ENCODE measurements around the gene SAMD14. TPM values are rescaled to one million over a fixed set of nuclear protein-coding genes. Genes with fewer than 3 reads are reported as not detected.
A peak's percentile ranks its signal among the peaks of the same experiment; 100 is the strongest.

SAMD14 gene
- total and polyA plus RNA-seq, 2 donors (not counting 1 experiment from before 2014, with no cell fraction given), result 0.13 to 0.89 TPM

- Mint-ChIP-seq H3K9me3 (ENCODE audit: insufficient read depth) (no peaks in the 10 kb centered on the region), H3K27ac (peak overlapping the region; percentile 98), H3K27me3 (no peaks in the 10 kb centered on the region), H3K4me1 (peaks cover 81% of the 10 kb centered on the region), H3K4me3 (peak overlapping the region; percentile 100)
- WGBS (ENCODE audit: insufficient coverage), result 77% methylated on average over 16 of the region's 16 CpGs
- peaks cover 0 to 63% of the 10 kb centered on the region in 2 experiments for H3K36me3 ChIP-seq (replicated peaks in 1 of 2; ENCODE audit: control extremely low read depth in 1 of 2, control insufficient read depth in 1 of 2, extremely low read depth in 1 of 2, insufficient read depth in 2 of 2, low read length in 1 of 2)
- H3K9ac ChIP-seq (ENCODE audit: low read length), result peak overlapping the region; percentile 95
- no peaks in the 10 kb centered on the region for H3K27me3 ChIP-seq (replicated peaks in 1 of 4; ENCODE audit: control extremely low read depth in 1 of 4, control insufficient read depth in 3 of 4, insufficient read depth in 4 of 4, low read length in 3 of 4)
- CTCF ChIA-PET, result interaction anchor here (1.1 to 5.1 kb wide), 8 partner anchors 10 to 51 kb away, joined by 4 to 59 read pairs (median 6); no protein-coding TSS in a partner anchor
- H4K20me1 ChIP-seq (ENCODE audit: control insufficient read depth, insufficient read depth, low read length, poor library complexity, severe bottlenecking), result peaks cover 95% of the 10 kb centered on the region
- H2AFZ ChIP-seq (ENCODE audit: insufficient read depth, low read depth, low read length, poor library complexity, severe bottlenecking), result no peak overlapping the region
- H3K79me2 ChIP-seq (ENCODE audit: control insufficient read depth, insufficient read depth, low read length), result peaks cover 92% of the 10 kb centered on the region
- no peak for TF ChIP-seq EZH2 (IDR thresholded peaks at IDR 0.05; ENCODE audit: borderline replicate concordance, insufficient read depth, low read depth, low read length, poor library complexity, severe bottlenecking)
- no peak for TF ChIP-seq CTCF (IDR thresholded peaks at IDR 0.05)
- DNase-seq (no peak), ATAC-seq (ENCODE audit: low read depth) (no peak)
- H3K4me3 ChIP-seq (ENCODE audit: control extremely low read depth in 1 of 5, extremely low read depth in 1 of 5, insufficient read depth in 1 of 5, low read depth in 2 of 5, low read length in 4 of 5), result peak overlapping the region in 3 of 5 experiments; percentile 82 to 97 (median 85)
- H3K27ac ChIP-seq (ENCODE audit: low read length in 2 of 2), result peak overlapping the region; percentile 31 to 94
- H3K4me1 ChIP-seq (ENCODE audit: control insufficient read depth in 2 of 2, insufficient read depth in 2 of 2, low read length in 2 of 2), result peaks cover 69 to 79% of the 10 kb centered on the region in 2 donors
- no peaks in the 10 kb centered on the region for H3K9me3 ChIP-seq (ENCODE audit: control extremely low read depth in 1 of 3, control insufficient read depth in 2 of 3, insufficient read depth in 1 of 3, low read length in 2 of 3)
- intact Hi-C loops (cut with micrococcal nuclease), result no loop called here
- peak overlapping the region; percentile 92 for H3K4me2 ChIP-seq (replicated peaks; ENCODE audit: low read depth, low read length, poor library complexity, severe bottlenecking)
- POLR2A ChIA-PET, result interaction anchor here (0.8 to 1.4 kb wide), 2 partner anchors 13 to 50 kb away, joined by 3 read pairs; partner anchors contain the start of gene PDK2
Observed at GRCh38 chr17:50144845-50145531, 15.0 kb upstream of the SAMD14 start.

GRCh38 chr17:50144355-50144754 lies 14.4 kb upstream of the SAMD14 start:
- 65% methylated on average over 4 of the region's 6 CpGs for WGBS (ENCODE audit: insufficient coverage)
- no peak for TF ChIP-seq CTCF (IDR thresholded peaks at IDR 0.05)
- no peaks in the 10 kb centered on the region for H3K27me3 ChIP-seq (replicated peaks in 1 of 4; ENCODE audit: control extremely low read depth in 1 of 4, control insufficient read depth in 3 of 4, insufficient read depth in 4 of 4, low read length in 3 of 4)
- peaks cover 70 to 85% of the 10 kb centered on the region in 2 donors for H3K4me1 ChIP-seq (ENCODE audit: control insufficient read depth in 2 of 2, insufficient read depth in 2 of 2, low read length in 2 of 2)
- ChIA-PET CTCF (interaction anchor here (1.1 to 5.1 kb wide), 4 partner anchors 11 to 50 kb away, joined by 5 to 59 read pairs (median 8); no protein-coding TSS in a partner anchor), POLR2A (interaction anchor here (0.6 to 1.4 kb wide), 3 partner anchors 8 to 50 kb away, joined by 3 read pairs; partner anchors contain the start of gene PDK2)
- Mint-ChIP-seq H3K4me3 (peak overlapping the region; percentile 100), H3K4me1 (peaks cover 84% of the 10 kb centered on the region), H3K9me3 (ENCODE audit: insufficient read depth) (no peaks in the 10 kb centered on the region), H3K27ac (peak overlapping the region; percentile 98), H3K27me3 (no peaks in the 10 kb centered on the region)
- H2AFZ ChIP-seq (ENCODE audit: insufficient read depth, low read depth, low read length, poor library complexity, severe bottlenecking), result no peak overlapping the region
- H3K9me3 ChIP-seq (ENCODE audit: control extremely low read depth in 1 of 3, control insufficient read depth in 2 of 3, insufficient read depth in 1 of 3, low read length in 2 of 3), result no peaks in the 10 kb centered on the region
- H4K20me1 ChIP-seq (ENCODE audit: control insufficient read depth, insufficient read depth, low read length, poor library complexity, severe bottlenecking), result peaks cover 97% of the 10 kb centered on the region
- peaks cover 85% of the 10 kb centered on the region for H3K79me2 ChIP-seq (ENCODE audit: control insufficient read depth, insufficient read depth, low read length)
- DNase-seq (no peak), ATAC-seq (ENCODE audit: low read depth) (no peak)
- H3K4me2 ChIP-seq (replicated peaks; ENCODE audit: low read depth, low read length, poor library complexity, severe bottlenecking), result peak overlapping the region; percentile 92
- intact Hi-C loops (cut with micrococcal nuclease), result no loop called here
- peak overlapping the region in 1 of 5 experiments; percentile 5 for H3K4me3 ChIP-seq (ENCODE audit: control extremely low read depth in 1 of 5, extremely low read depth in 1 of 5, insufficient read depth in 1 of 5, low read depth in 2 of 5, low read length in 4 of 5)
- H3K27ac ChIP-seq (ENCODE audit: low read length in 2 of 2), result peak overlapping the region; percentile 31 to 94
- peak overlapping the region; percentile 21 for H3K9ac ChIP-seq (ENCODE audit: low read length)
- peaks cover 0 to 70% of the 10 kb centered on the region in 2 experiments for H3K36me3 ChIP-seq (replicated peaks in 1 of 2; ENCODE audit: control extremely low read depth in 1 of 2, control insufficient read depth in 1 of 2, extremely low read depth in 1 of 2, insufficient read depth in 2 of 2, low read length in 1 of 2)
